B cell (primary cell): ENCODE measurements around the gene CLASRP. TPM values are rescaled to one million over a fixed set of nuclear protein-coding genes. Genes with fewer than 3 reads are reported as not detected.

ENCODE experiments used
- ATAC-seq: fragments of 200-7000 bp; cut with Tn5 transposase; one replicate; pipeline ENCODE4 v1.10.0; 2021; ENCODE audit warnings: low read depth, mild to moderate bottlenecking, moderate number of reproducible peaks, moderate library complexity
- CTCF ChIA-PET: fragments of 350-600 bp; sonication (Branson Sonifier 250); formaldehyde crosslinking; loops from one replicate; lab custom pipeline; 2021; ENCODE audit warnings: antibody characterized with exemption, inconsistent platforms; lab: Charles Lee
- POLR2A ChIA-PET: fragments of 350-600 bp; sonication (Branson Sonifier 250); formaldehyde crosslinking; loops from one replicate; lab custom pipeline; 2021; ENCODE audit warnings: antibody characterized with exemption; lab: Charles Lee
- DNase-seq: peaks from one replicate; pipeline ENCODE4 v3.0.0; 2013
- H2AFZ ChIP-seq: 2 replicates; pipeline ENCODE4 v1.6.1; 2012; ENCODE audit warnings: mild to moderate bottlenecking, low read depth, low read length; ENCODE audit not compliant: insufficient read depth, poor library complexity, severe bottlenecking
- H3K27ac ChIP-seq, 2 donors: 1 replicate in 1 of 2; 2 replicates in 1 of 2; pipeline ENCODE4 v1.5.1; 2012 to 2013; ENCODE audit warnings: low read length in 2 of 2, mild to moderate bottlenecking in 2 of 2, moderate library complexity in 1 of 2
- H3K27me3 ChIP-seq, 4 experiments: fragments of 200-600 bp in 1 of 4; sonication (generic) in 1 of 4; replicated peaks in 1 of 4; 1 replicate in 2 of 4; 2 replicates in 2 of 4; pipeline versions ENCODE4 v1.6.1 to v1.7.0; 2013 to 2016; ENCODE audit warnings: low read length in 3 of 4, mild to moderate bottlenecking in 2 of 4, mixed read lengths in 1 of 4, moderate library complexity in 1 of 4; ENCODE audit not compliant: insufficient read depth in 4 of 4, control insufficient read depth in 3 of 4; ENCODE audit errors: control extremely low read depth in 1 of 4
- H3K36me3 ChIP-seq, 2 experiments: replicated peaks in 1 of 2; 1 replicate in 1 of 2; 2 replicates in 1 of 2; pipeline versions ENCODE4 v1.6.1 to v1.7.1; 2013; ENCODE audit warnings: low read length in 1 of 2; ENCODE audit not compliant: insufficient read depth in 2 of 2, control insufficient read depth in 1 of 2; ENCODE audit errors: control extremely low read depth in 1 of 2, extremely low read depth in 1 of 2
- H3K4me1 ChIP-seq, 2 donors: fragments of 200-600 bp in 1 of 2; sonication (generic) in 1 of 2; 1 replicate in 1 of 2; 2 replicates in 1 of 2; pipeline versions ENCODE4 v1.5.1 to v1.6.1; 2013 to 2017; ENCODE audit warnings: low read length in 2 of 2; ENCODE audit not compliant: control insufficient read depth in 2 of 2, insufficient read depth in 2 of 2
- H3K4me2 ChIP-seq: replicated peaks from 2 replicates; pipeline ENCODE3; 2012; ENCODE audit warnings: mild to moderate bottlenecking, low read depth, low read length; ENCODE audit not compliant: poor library complexity, severe bottlenecking
- H3K4me3 ChIP-seq, 5 experiments: fragments of 200-600 bp in 1 of 5; sonication (generic) in 1 of 5; 1 replicate in 3 of 5; 2 replicates in 2 of 5; pipeline versions ENCODE4 v1.5.1 to v1.7.0; 2011 to 2016; ENCODE audit warnings: low read length in 4 of 5, mild to moderate bottlenecking in 4 of 5, low read depth in 2 of 5, control low read depth in 1 of 5, moderate library complexity in 1 of 5; ENCODE audit not compliant: insufficient read depth in 1 of 5; ENCODE audit errors: control extremely low read depth in 1 of 5, extremely low read depth in 1 of 5
- H3K79me2 ChIP-seq: fragments of 200-600 bp; sonication (generic); one replicate; pipeline ENCODE4 v1.6.0; 2016; ENCODE audit warnings: low read length; ENCODE audit not compliant: control insufficient read depth, insufficient read depth
- H3K9ac ChIP-seq: fragments of 200-600 bp; sonication (generic); 2 replicates; pipeline ENCODE4 v1.6.1; 2017; ENCODE audit warnings: mild to moderate bottlenecking, low read length, moderate library complexity
- H3K9me3 ChIP-seq, 3 donors: one replicate each; pipeline versions ENCODE4 v1.6.1 to v1.7.1; 2013; ENCODE audit warnings: low read length in 2 of 3; ENCODE audit not compliant: control insufficient read depth in 2 of 3, insufficient read depth in 1 of 3; ENCODE audit errors: control extremely low read depth in 1 of 3
- H4K20me1 ChIP-seq: 2 replicates; pipeline ENCODE4 v1.6.0; 2012; ENCODE audit warnings: mild to moderate bottlenecking, low read length; ENCODE audit not compliant: insufficient read depth, control insufficient read depth, poor library complexity, severe bottlenecking
- H3K27ac Mint-ChIP-seq: one replicate; pipeline ENCODE4 v1.8.0; 2021; ENCODE audit warnings: mixed read lengths
- H3K27me3 Mint-ChIP-seq: one replicate; pipeline ENCODE4 v1.8.0; 2021; ENCODE audit warnings: mixed read lengths
- H3K4me1 Mint-ChIP-seq: one replicate; pipeline ENCODE4 v1.8.0; 2021; ENCODE audit warnings: mixed read lengths
- H3K4me3 Mint-ChIP-seq: one replicate; pipeline ENCODE4 v1.8.0; 2021; ENCODE audit warnings: mixed read lengths
- H3K9me3 Mint-ChIP-seq: one replicate; pipeline ENCODE4 v1.8.0; 2022; ENCODE audit warnings: mixed read lengths; ENCODE audit not compliant: insufficient read depth
- CTCF ChIP-seq: fragments of 200-600 bp; IDR thresholded peaks from one replicate; pipeline ENCODE4 v1.8.0; 2022; ENCODE audit warnings: antibody characterized with exemption, mild to moderate bottlenecking
- EZH2 ChIP-seq: IDR thresholded peaks from 2 replicates; pipeline ENCODE4 v1.6.1; 2012; ENCODE audit warnings: borderline replicate concordance, low read depth, mild to moderate bottlenecking, moderate library complexity, low read length; ENCODE audit not compliant: insufficient read depth, poor library complexity, severe bottlenecking
- WGBS: methylation state at CpG from one replicate; pipeline ENCODE4 v1.1.5; 2013; ENCODE audit warnings: missing lambda C conversion rate; ENCODE audit not compliant: insufficient coverage; 5-methylcytosine and 5-hydroxymethylcytosine counted together
- intact Hi-C: fragments of 100-400 bp; cut with micrococcal nuclease; formaldehyde crosslinking; loops from one replicate; pipeline ENCODE4 v1.10.0; 2022
- polyA plus RNA-seq: library from polyadenylated mRNA; depleted of rRNA; stranded (reverse); fragments of >200 nt; gene quantifications from 2 replicates; pipeline ENCODE4 v1.2.3, GENCODE V29; 2012
- total RNA-seq, 2 donors: library from RNA; stranded (reverse); fragments of 120-200 nt in 1 of 2; gene quantifications; 1 replicate in 1 of 2; 2 replicates in 1 of 2; pipeline versions ENCODE4 v1.2.3 to v1.2.4, GENCODE V29; 2013 to 2022

Gene CLASRP
- total and polyA plus RNA-seq, 2 donors (not counting 1 experiment from before 2014, with no cell fraction given) = 234 to 285 TPM

GRCh38 chr19:45076029-45076850 lies 37.4 kb downstream of the CLASRP start, which contains the start of gene ZNF296:
Gene ZNF296 (minus strand): TSS chr19:45076478. CDS start chr19:45076373, 105 bp downstream.
- Histone ChIP-seq H3K9ac (peak within 1 kb of the TSS; percentile 93), H3K4me3 (peak within 1 kb of the TSS; percentile 61 to 94 (median 93)), H3K4me2 (peak within 1 kb of the TSS; percentile 91), H3K27me3 (no peaks in the 10 kb centered on the region), H3K79me2 (peaks cover 75% of the 10 kb centered on the region), H4K20me1 (peaks cover 60% of the 10 kb centered on the region), H2AFZ (peak within 1 kb of the TSS; percentile 55), H3K9me3 (no peaks in the 10 kb centered on the region), H3K4me1 (peaks cover 42 to 64% of the 10 kb centered on the region in 2 donors), H3K27ac (peak within 1 kb of the TSS; percentile 81 to 87), H3K36me3 (peaks cover 0 to 35% of the 10 kb centered on the region in 2 experiments)
- Mint-ChIP-seq H3K4me1 (peaks cover 56% of the 10 kb centered on the region), H3K9me3 (no peaks in the 10 kb centered on the region), H3K27ac (peak within 1 kb of the TSS; percentile 96), H3K4me3 (peak within 1 kb of the TSS; percentile 94), H3K27me3 (no peaks in the 10 kb centered on the region)
- ATAC-seq (peak; percentile 48), DNase-seq (peak; percentile 91)
- TF ChIP-seq CTCF (no peak), EZH2 (no peak)
- WGBS = under 1% methylated on average over 74 of the region's 81 CpGs
- POLR2A ChIA-PET = interaction anchor here (0.5 to 1.8 kb wide), 4 partner anchors 16 to 124 kb away, joined by 3 to 19 read pairs (median 9); partner anchors contain the start of genes PPP1R37 and RELB
- intact Hi-C loops = loop anchor here (5.0 kb wide), 1 partner anchor 324 kb away; no protein-coding TSS in a partner anchor
- CTCF ChIA-PET = interaction anchor here (0.6 to 1.9 kb wide), 5 partner anchors 24 to 87 kb away, joined by 3 to 7 read pairs (median 3); no protein-coding TSS in a partner anchor
